ENCODE measurements around the gene NMNAT2.

NMNAT2 gene

GRCh38 chr1:183233113-183233512 is 185.1 kb downstream of the NMNAT2 start:
- Histone ChIP-seq H3K9ac (ENCODE audit: low read length) (no peak overlapping the region), H3K4me3 (ENCODE audit: low read length) (no peak overlapping the region), H3K9me3 (ENCODE audit: control insufficient read depth, low read length) (no peaks in the 10 kb centered on the region), H3K27me3 (replicated peaks; ENCODE audit: control insufficient read depth, insufficient read depth, low read length) (no peaks in the 10 kb centered on the region), H3K4me1 (ENCODE audit: control insufficient read depth, insufficient read depth, low read length) (peaks cover 39% of the 10 kb centered on the region), H3K36me3 (ENCODE audit: control insufficient read depth, insufficient read depth, low read length, severe bottlenecking) (no peaks in the 10 kb centered on the region)
- DNase-seq (ENCODE audit: low read depth) = no peak

GRCh38 chr1:183231545-183231944 is 186.6 kb downstream of the NMNAT2 start:
- no peak overlapping the region for H3K4me3 ChIP-seq (ENCODE audit: low read length)
- H3K9ac ChIP-seq (ENCODE audit: low read length) = peak overlapping the region; percentile 0
- H3K9me3 ChIP-seq (ENCODE audit: control insufficient read depth, low read length) = no peaks in the 10 kb centered on the region
- no peak for DNase-seq (ENCODE audit: low read depth)
- H3K4me1 ChIP-seq (ENCODE audit: control insufficient read depth, insufficient read depth, low read length) = peaks cover 29% of the 10 kb centered on the region
- no peaks in the 10 kb centered on the region for H3K36me3 ChIP-seq (ENCODE audit: control insufficient read depth, insufficient read depth, low read length, severe bottlenecking)
- no peaks in the 10 kb centered on the region for H3K27me3 ChIP-seq (replicated peaks; ENCODE audit: control insufficient read depth, insufficient read depth, low read length)

DNA sequence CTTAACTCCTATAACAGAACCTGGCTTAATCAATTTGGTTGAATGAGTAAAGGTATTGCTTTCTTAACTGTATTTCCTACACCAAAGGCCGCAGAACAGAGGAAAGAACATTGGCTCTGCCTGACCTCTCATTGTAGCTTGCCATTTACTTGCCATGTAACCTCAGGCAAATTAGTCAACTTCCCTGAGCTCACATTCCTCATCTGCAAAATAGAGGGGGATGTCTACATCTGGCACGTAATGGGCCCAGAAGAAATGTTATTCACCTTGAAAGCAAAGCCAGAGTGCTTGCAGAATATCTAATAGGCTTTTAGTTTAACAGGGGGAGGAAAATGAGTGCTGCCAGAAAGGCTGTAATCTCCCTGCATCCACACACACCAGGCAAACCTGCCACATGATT is 187.8 kb downstream of the NMNAT2 start:
- H3K36me3 ChIP-seq (ENCODE audit: control insufficient read depth, insufficient read depth, low read length, severe bottlenecking) = no peaks in the 10 kb centered on the region
- H3K4me1 ChIP-seq (ENCODE audit: control insufficient read depth, insufficient read depth, low read length) = peaks cover 17% of the 10 kb centered on the region
- H3K9ac ChIP-seq (ENCODE audit: low read length) = no peak overlapping the region
- no peaks in the 10 kb centered on the region for H3K9me3 ChIP-seq (ENCODE audit: control insufficient read depth, low read length)
- peak; percentile 25 for DNase-seq (ENCODE audit: low read depth)
- no peak overlapping the region for H3K4me3 ChIP-seq (ENCODE audit: low read length)
- no peaks in the 10 kb centered on the region for H3K27me3 ChIP-seq (replicated peaks; ENCODE audit: control insufficient read depth, insufficient read depth, low read length)

- Histone ChIP-seq H3K27me3 (replicated peaks; ENCODE audit: control insufficient read depth, insufficient read depth, low read length) (no peaks in the 10 kb centered on the region), H3K4me3 (ENCODE audit: low read length) (no peak overlapping the region), H3K36me3 (ENCODE audit: control insufficient read depth, insufficient read depth, low read length, severe bottlenecking) (no peaks in the 10 kb centered on the region), H3K9ac (ENCODE audit: low read length) (no peak overlapping the region), H3K9me3 (ENCODE audit: control insufficient read depth, low read length) (no peaks in the 10 kb centered on the region), H3K4me1 (ENCODE audit: control insufficient read depth, insufficient read depth, low read length) (peaks cover 7% of the 10 kb centered on the region)
- DNase-seq (ENCODE audit: low read depth) = no peak
These were observed 189.6 kb downstream of the NMNAT2 start for GRCh38 chr1:183228347-183229220.

DNA sequence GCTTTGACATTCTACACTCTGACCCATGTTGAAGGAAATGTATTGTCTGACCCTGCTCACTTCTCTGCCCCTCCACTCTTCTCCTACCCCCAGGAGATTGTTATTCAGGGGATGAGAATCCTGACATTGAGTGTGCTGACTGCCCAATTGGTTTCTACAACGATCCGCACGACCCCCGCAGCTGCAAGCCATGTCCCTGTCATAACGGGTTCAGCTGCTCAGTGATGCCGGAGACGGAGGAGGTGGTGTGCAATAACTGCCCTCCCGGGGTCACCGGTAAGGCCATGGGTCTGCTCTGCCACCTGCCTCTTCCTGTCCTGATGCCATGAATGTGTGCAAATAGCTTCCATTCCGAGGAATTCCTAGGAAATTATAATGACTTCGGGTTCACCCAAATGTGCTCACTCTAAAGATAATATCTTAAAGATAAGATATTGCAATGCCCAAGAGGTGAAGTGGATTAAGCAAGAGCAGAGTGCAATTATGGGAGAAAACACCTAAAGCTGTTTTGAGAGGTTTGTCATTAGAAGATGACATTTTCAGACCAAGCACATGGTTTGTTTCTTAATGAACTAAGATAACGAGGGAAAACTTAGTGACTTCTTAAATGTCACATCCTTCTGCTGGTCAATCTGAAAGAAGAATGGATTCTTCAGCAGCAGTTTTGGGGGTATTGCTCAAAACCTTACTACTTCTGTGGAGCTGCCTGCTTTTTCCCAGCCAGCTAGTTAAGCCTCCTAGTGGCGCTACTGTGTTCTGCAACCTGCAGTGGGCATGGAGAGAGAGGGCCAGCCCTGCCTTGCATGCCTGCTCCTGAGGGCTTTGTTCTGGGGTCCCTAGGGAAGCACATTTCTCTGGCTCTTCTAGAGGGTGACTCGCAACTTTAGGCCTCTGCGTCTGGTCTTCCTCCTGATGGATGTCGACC is 190.5 kb downstream of the NMNAT2 start:
- H3K9ac ChIP-seq (ENCODE audit: low read length) = no peak overlapping the region
- H3K9me3 ChIP-seq (ENCODE audit: control insufficient read depth, low read length) = no peaks in the 10 kb centered on the region
- H3K4me1 ChIP-seq (ENCODE audit: control insufficient read depth, insufficient read depth, low read length) = peaks cover 10% of the 10 kb centered on the region
- no peaks in the 10 kb centered on the region for H3K36me3 ChIP-seq (ENCODE audit: control insufficient read depth, insufficient read depth, low read length, severe bottlenecking)
- H3K27me3 ChIP-seq (replicated peaks; ENCODE audit: control insufficient read depth, insufficient read depth, low read length) = no peaks in the 10 kb centered on the region
- DNase-seq (ENCODE audit: low read depth) = peak; percentile 72
- H3K4me3 ChIP-seq (ENCODE audit: low read length) = no peak overlapping the region

- no peak overlapping the region for H3K4me3 ChIP-seq (ENCODE audit: low read length)
- no peak for DNase-seq (ENCODE audit: low read depth)
- H3K4me1 ChIP-seq (ENCODE audit: control insufficient read depth, insufficient read depth, low read length) = peaks cover 10% of the 10 kb centered on the region
- H3K9ac ChIP-seq (ENCODE audit: low read length) = no peak overlapping the region
- H3K9me3 ChIP-seq (ENCODE audit: control insufficient read depth, low read length) = no peaks in the 10 kb centered on the region
- H3K36me3 ChIP-seq (ENCODE audit: control insufficient read depth, insufficient read depth, low read length, severe bottlenecking) = no peaks in the 10 kb centered on the region
- no peaks in the 10 kb centered on the region for H3K27me3 ChIP-seq (replicated peaks; ENCODE audit: control insufficient read depth, insufficient read depth, low read length)
These were observed 191.2 kb downstream of the NMNAT2 start for GRCh38 chr1:183226963-183227362.

DNA sequence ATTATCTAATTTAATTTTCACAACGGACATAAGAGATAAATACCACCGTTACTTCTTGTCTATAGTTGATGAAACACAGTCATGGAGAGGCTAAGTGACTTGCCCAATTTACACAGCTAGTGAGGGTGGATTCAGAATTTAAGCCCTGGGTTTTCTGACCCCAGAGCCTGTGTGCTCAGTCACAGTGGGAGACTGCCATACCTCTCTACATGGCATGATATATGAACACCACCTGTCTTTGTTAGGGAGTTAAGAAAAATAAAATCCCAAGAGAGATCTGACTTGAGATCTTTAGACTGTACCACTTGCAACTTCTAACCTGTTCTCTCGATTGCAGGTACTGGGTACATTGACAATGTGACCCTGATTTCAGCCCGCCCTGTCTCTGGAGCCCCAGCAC is 191.8 kb downstream of the NMNAT2 start:
- H3K4me3 ChIP-seq (ENCODE audit: low read length) = no peak overlapping the region
- DNase-seq (ENCODE audit: low read depth) = no peak
- peaks cover 10% of the 10 kb centered on the region for H3K4me1 ChIP-seq (ENCODE audit: control insufficient read depth, insufficient read depth, low read length)
- H3K9me3 ChIP-seq (ENCODE audit: control insufficient read depth, low read length) = no peaks in the 10 kb centered on the region
- no peaks in the 10 kb centered on the region for H3K36me3 ChIP-seq (ENCODE audit: control insufficient read depth, insufficient read depth, low read length, severe bottlenecking)
- H3K9ac ChIP-seq (ENCODE audit: low read length) = no peak overlapping the region
- H3K27me3 ChIP-seq (replicated peaks; ENCODE audit: control insufficient read depth, insufficient read depth, low read length) = no peaks in the 10 kb centered on the region

DNA sequence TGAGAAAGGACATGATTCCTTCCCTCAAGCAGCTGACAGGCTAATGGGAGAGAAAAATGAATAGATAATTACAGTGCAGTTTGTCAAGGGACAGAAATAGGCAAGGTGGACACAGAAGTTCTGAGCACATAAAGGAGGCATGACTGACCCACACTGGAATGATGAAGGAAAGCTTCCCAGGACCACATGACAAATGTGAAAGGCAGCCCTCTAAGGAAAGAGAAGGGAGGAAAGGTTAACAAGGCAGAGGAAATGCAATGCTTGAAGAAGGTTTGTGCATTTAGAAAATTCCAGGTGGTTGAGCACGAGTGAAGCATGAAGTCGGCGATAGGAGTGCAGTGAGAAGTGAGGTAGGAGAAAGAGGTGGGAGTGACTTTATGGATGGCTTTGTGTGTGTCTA is 194.7 kb downstream of the NMNAT2 start:
- H3K27me3 ChIP-seq (replicated peaks; ENCODE audit: control insufficient read depth, insufficient read depth, low read length) = no peaks in the 10 kb centered on the region
- H3K9me3 ChIP-seq (ENCODE audit: control insufficient read depth, low read length) = no peaks in the 10 kb centered on the region
- no peak overlapping the region for H3K4me3 ChIP-seq (ENCODE audit: low read length)
- peaks cover 16% of the 10 kb centered on the region for H3K4me1 ChIP-seq (ENCODE audit: control insufficient read depth, insufficient read depth, low read length)
- DNase-seq (ENCODE audit: low read depth) = no peak
- H3K9ac ChIP-seq (ENCODE audit: low read length) = no peak overlapping the region
- no peaks in the 10 kb centered on the region for H3K36me3 ChIP-seq (ENCODE audit: control insufficient read depth, insufficient read depth, low read length, severe bottlenecking)

DNA sequence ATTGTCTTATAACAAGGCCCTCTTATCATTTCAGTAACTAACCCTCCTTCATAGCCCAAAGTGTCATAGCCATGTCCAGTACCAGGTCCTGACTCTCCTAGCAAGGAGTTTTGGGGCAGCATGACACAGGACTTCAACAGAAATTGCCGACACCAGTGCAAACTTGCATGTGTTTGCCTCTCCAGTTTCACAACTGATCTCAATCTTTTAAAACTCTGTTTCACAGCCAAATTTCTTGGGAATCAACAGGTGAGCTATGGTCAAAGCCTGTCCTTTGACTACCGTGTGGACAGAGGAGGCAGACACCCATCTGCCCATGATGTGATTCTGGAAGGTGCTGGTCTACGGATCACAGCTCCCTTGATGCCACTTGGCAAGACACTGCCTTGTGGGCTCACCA is 195.3 kb downstream of the NMNAT2 start:
- no peak for DNase-seq (ENCODE audit: low read depth)
- Histone ChIP-seq H3K4me1 (ENCODE audit: control insufficient read depth, insufficient read depth, low read length) (peaks cover 22% of the 10 kb centered on the region), H3K9me3 (ENCODE audit: control insufficient read depth, low read length) (no peaks in the 10 kb centered on the region), H3K27me3 (replicated peaks; ENCODE audit: control insufficient read depth, insufficient read depth, low read length) (no peaks in the 10 kb centered on the region), H3K36me3 (ENCODE audit: control insufficient read depth, insufficient read depth, low read length, severe bottlenecking) (no peaks in the 10 kb centered on the region), H3K4me3 (ENCODE audit: low read length) (no peak overlapping the region), H3K9ac (ENCODE audit: low read length) (no peak overlapping the region)

- H3K9ac ChIP-seq (ENCODE audit: low read length) = peak overlapping the region; percentile 65
- DNase-seq (ENCODE audit: low read depth) = no peak
- H3K4me3 ChIP-seq (ENCODE audit: low read length) = no peak overlapping the region
- peaks cover 24% of the 10 kb centered on the region for H3K4me1 ChIP-seq (ENCODE audit: control insufficient read depth, insufficient read depth, low read length)
- no peaks in the 10 kb centered on the region for H3K36me3 ChIP-seq (ENCODE audit: control insufficient read depth, insufficient read depth, low read length, severe bottlenecking)
- no peaks in the 10 kb centered on the region for H3K9me3 ChIP-seq (ENCODE audit: control insufficient read depth, low read length)
- no peaks in the 10 kb centered on the region for H3K27me3 ChIP-seq (replicated peaks; ENCODE audit: control insufficient read depth, insufficient read depth, low read length)
These were observed 198.6 kb downstream of the NMNAT2 start for GRCh38 chr1:183219616-183220009.

DNA sequence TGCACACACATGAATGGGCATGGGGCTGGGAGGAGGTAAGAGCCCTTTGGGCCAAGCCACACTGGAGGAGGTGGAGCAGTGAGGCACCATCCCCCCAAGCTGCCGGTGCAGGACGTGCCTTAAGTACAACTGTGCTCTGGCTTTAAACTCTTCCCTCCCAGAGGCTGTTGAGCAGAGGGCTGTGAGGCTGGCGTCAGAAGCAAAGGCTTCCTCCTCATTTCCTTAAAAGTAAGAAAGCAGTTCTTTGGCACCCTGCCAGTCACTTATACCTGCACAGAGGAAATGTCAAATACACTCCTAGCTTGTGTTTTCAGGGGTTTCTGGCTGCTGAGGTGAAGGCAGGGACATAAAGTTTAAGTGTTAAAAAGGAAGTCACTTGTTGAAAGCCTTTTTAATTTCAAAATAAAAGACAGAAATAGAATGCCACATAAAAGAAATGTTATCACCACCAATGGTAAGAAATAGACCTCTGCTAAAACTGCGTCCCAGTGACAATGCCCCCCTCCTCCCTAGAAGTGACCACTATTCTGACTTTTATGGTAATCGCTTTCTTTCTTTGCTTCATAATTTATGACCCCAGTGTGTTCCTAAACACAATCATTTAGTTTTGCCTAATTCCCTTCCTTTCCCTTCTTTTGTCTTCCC is 199.1 kb downstream of the NMNAT2 start:
- no peaks in the 10 kb centered on the region for H3K9me3 ChIP-seq (ENCODE audit: control insufficient read depth, low read length)
- DNase-seq (ENCODE audit: low read depth) = no peak
- no peaks in the 10 kb centered on the region for H3K36me3 ChIP-seq (ENCODE audit: control insufficient read depth, insufficient read depth, low read length, severe bottlenecking)
- peak overlapping the region; percentile 65 for H3K9ac ChIP-seq (ENCODE audit: low read length)
- no peak overlapping the region for H3K4me3 ChIP-seq (ENCODE audit: low read length)
- H3K4me1 ChIP-seq (ENCODE audit: control insufficient read depth, insufficient read depth, low read length) = peaks cover 28% of the 10 kb centered on the region
- H3K27me3 ChIP-seq (replicated peaks; ENCODE audit: control insufficient read depth, insufficient read depth, low read length) = no peaks in the 10 kb centered on the region

Measured in adipocyte (in vitro differentiated cells).